Measurements from ENCODE around the gene LIN37. TPM values are rescaled to one million over a fixed set of nuclear protein-coding genes. Genes with fewer than 3 reads are reported as not detected.
A peak's percentile ranks its signal among the peaks of the same experiment; 100 is the strongest.

The LIN37 gene
- total and polyA plus RNA-seq, 2 experiments from 2014 or later: 11.4 to 16.0 TPM

GRCh38 chr19:35715355-35715809, 33.0 kb upstream of the LIN37 start:
- TF ChIP-seq, protein P1, sequence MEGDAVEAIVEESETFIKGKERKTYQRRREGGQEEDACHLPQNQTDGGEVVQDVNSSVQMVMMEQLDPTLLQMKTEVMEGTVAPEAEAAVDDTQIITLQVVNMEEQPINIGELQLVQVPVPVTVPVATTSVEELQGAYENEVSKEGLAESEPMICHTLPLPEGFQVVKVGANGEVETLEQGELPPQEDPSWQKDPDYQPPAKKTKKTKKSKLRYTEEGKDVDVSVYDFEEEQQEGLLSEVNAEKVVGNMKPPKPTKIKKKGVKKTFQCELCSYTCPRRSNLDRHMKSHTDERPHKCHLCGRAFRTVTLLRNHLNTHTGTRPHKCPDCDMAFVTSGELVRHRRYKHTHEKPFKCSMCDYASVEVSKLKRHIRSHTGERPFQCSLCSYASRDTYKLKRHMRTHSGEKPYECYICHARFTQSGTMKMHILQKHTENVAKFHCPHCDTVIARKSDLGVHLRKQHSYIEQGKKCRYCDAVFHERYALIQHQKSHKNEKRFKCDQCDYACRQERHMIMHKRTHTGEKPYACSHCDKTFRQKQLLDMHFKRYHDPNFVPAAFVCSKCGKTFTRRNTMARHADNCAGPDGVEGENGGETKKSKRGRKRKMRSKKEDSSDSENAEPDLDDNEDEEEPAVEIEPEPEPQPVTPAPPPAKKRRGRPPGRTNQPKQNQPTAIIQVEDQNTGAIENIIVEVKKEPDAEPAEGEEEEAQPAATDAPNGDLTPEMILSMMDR (IDR thresholded peaks at IDR 0.05; ENCODE audit: low read depth, low read length): no peak
- H3K27ac ChIP-seq: no peak overlapping the region
- no peaks in the 10 kb centered on the region for H3K36me3 ChIP-seq
- peaks cover 6% of the 10 kb centered on the region for H3K4me1 ChIP-seq (ENCODE audit: low read depth)
- no peak for DNase-seq (ENCODE audit: low read depth in 1 of 2, low spot score in 1 of 2)
- H3K9me3 ChIP-seq (ENCODE audit: low read depth): no peaks in the 10 kb centered on the region
- H3K4me3 ChIP-seq: no peak overlapping the region
- no peaks in the 10 kb centered on the region for H3K27me3 ChIP-seq

DNA sequence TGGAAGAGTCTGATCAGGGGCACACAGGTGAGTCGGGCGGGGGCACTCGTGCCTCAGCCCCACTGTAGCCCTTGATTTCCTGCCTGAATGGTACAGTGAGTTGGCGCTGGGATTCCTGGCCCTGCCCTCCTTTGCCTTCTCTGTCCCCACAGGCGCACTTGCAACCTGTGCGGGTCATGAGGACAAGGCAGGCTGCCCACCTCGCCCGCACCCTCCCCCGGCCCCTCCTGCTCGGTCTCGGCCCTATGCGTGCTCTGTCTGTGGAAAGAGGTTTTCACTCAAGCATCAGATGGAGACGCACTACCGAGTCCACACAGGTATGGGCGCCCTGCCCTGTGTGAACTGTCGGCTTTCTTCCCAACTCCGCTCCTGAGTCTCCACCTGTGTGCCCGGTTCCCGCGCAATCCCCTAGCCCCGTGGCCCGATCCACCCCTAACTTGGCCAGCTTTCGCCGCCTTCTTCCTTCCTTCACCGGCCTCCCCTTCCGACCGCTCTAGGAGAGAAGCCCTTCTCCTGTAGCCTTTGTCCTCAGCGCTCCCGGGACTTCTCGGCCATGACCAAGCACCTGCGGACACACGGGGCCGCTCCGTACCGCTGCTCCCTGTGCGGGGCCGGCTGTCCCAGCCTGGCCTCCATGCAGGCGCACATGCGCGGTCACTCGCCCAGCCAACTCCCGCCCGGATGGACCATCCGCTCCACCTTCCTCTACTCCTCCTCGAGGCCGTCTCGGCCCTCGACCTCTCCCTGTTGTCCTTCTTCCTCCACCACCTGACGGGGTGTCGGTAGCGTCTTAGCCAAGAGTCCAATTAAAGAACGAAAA, 32.2 kb upstream of the LIN37 start:
- Histone ChIP-seq H3K27ac (peak overlapping the region; percentile 87), H3K9me3 (ENCODE audit: low read depth) (no peaks in the 10 kb centered on the region), H3K4me3 (peak overlapping the region; percentile 70), H3K36me3 (no peaks in the 10 kb centered on the region), H3K27me3 (no peaks in the 10 kb centered on the region), H3K4me1 (ENCODE audit: low read depth) (peaks cover 6% of the 10 kb centered on the region)
- TF ChIP-seq, protein P1 (IDR thresholded peaks at IDR 0.05; ENCODE audit: low read depth, low read length): no peak
- peak in 1 of 2 donors; percentile 72 for DNase-seq (ENCODE audit: low read depth in 1 of 2, low spot score in 1 of 2)

- TF ChIP-seq, protein P1 (IDR thresholded peaks at IDR 0.05; ENCODE audit: low read depth, low read length): peak; percentile 87
Observed at GRCh38 chr19:35716801-35717664, 31.3 kb upstream of the LIN37 start.

GRCh38 chr19:35717665-35718344, 30.6 kb upstream of the LIN37 start, which contains the start of gene KMT2B:
TSS of gene KMT2B (plus strand) at chr19:35718003. CDS start at chr19:35718019, 16 bp downstream.
- Histone ChIP-seq H3K27ac (peak within 1 kb of the TSS; percentile 96), H3K4me1 (ENCODE audit: low read depth) (peaks cover 6% of the 10 kb centered on the region)
- DNase-seq (ENCODE audit: low read depth in 1 of 2, low spot score in 1 of 2): peak; percentile 97 to 98

More at GRCh38 chr19:35716801-35717664, 31.3 kb upstream of the LIN37 start:
- peaks cover 6% of the 10 kb centered on the region for H3K4me1 ChIP-seq (ENCODE audit: low read depth)
- peak; percentile 84 to 91 for DNase-seq (ENCODE audit: low read depth in 1 of 2, low spot score in 1 of 2)
- H3K9me3 ChIP-seq (ENCODE audit: low read depth): no peaks in the 10 kb centered on the region
- no peaks in the 10 kb centered on the region for H3K27me3 ChIP-seq
- H3K4me3 ChIP-seq: peak overlapping the region; percentile 70
- peak overlapping the region; percentile 87 for H3K27ac ChIP-seq
- peaks cover 4% of the 10 kb centered on the region for H3K36me3 ChIP-seq

More at GRCh38 chr19:35717665-35718344, 30.6 kb upstream of the LIN37 start, which contains the start of gene KMT2B:
- TF ChIP-seq, protein P1 (IDR thresholded peaks at IDR 0.05; ENCODE audit: low read depth, low read length): no peak
- H3K27me3 ChIP-seq: no peaks in the 10 kb centered on the region
- H3K9me3 ChIP-seq (ENCODE audit: low read depth): no peaks in the 10 kb centered on the region
- peak within 1 kb of the TSS; percentile 87 for H3K4me3 ChIP-seq
- H3K36me3 ChIP-seq: peaks cover 12% of the 10 kb centered on the region
